HCT116 (cell line): ENCODE data around the gene ADD3.

ENCODE experiments used
- RAD21 ChIP-seq: IDR thresholded peaks from 2 replicates; pipeline ENCODE4 v1.6.1; 2012; ENCODE audit warnings: low read depth, mild to moderate bottlenecking
- TF ChIP-seq, protein P1 (sequence below), 3 experiments: fragments of 200-600 bp in 1 of 3; sonication (generic) in 1 of 3; IDR thresholded peaks in 2 of 3; conservative IDR thresholded peaks in 1 of 3; 2 replicates each; pipeline ENCODE4 v1.5.1; 2012 to 2017; ENCODE audit warnings: low read depth in 2 of 3, low read length in 2 of 3, antibody characterized with exemption in 1 of 3, borderline replicate concordance in 1 of 3, control low read depth in 1 of 3, mild to moderate bottlenecking in 1 of 3, mixed read lengths in 1 of 3, mixed run types in 1 of 3, moderate library complexity in 1 of 3; ENCODE audit not compliant: insufficient read depth in 1 of 3

- TF ChIP-seq, protein P1, sequence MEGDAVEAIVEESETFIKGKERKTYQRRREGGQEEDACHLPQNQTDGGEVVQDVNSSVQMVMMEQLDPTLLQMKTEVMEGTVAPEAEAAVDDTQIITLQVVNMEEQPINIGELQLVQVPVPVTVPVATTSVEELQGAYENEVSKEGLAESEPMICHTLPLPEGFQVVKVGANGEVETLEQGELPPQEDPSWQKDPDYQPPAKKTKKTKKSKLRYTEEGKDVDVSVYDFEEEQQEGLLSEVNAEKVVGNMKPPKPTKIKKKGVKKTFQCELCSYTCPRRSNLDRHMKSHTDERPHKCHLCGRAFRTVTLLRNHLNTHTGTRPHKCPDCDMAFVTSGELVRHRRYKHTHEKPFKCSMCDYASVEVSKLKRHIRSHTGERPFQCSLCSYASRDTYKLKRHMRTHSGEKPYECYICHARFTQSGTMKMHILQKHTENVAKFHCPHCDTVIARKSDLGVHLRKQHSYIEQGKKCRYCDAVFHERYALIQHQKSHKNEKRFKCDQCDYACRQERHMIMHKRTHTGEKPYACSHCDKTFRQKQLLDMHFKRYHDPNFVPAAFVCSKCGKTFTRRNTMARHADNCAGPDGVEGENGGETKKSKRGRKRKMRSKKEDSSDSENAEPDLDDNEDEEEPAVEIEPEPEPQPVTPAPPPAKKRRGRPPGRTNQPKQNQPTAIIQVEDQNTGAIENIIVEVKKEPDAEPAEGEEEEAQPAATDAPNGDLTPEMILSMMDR (IDR thresholded peaks at IDR 0.05 in 2 of 3, conservative IDR thresholded peaks at IDR 0.05 in 1 of 3; ENCODE audit: borderline replicate concordance in 1 of 3, insufficient read depth in 1 of 3, low read depth in 2 of 3, low read length in 2 of 3), result no peak
- no peak for TF ChIP-seq RAD21
Observed at GRCh38 chr10:110005719-110006118, 2.1 kb upstream of the ADD3 start.
